B cell (primary cell): Measurements from ENCODE around the gene ZNF516. TPM values are rescaled to one million over a fixed set of nuclear protein-coding genes. Genes with fewer than 3 reads are reported as not detected.

Experiments used
- ATAC-seq: fragments of 200-7000 bp; cut with Tn5 transposase; one replicate; pipeline ENCODE4 v1.10.0; 2021; ENCODE audit warnings: low read depth, mild to moderate bottlenecking, moderate number of reproducible peaks, moderate library complexity
- CTCF ChIA-PET: fragments of 350-600 bp; sonication (Branson Sonifier 250); formaldehyde crosslinking; loops from one replicate; lab custom pipeline; 2021; ENCODE audit warnings: antibody characterized with exemption, inconsistent platforms; lab: Charles Lee
- POLR2A ChIA-PET: fragments of 350-600 bp; sonication (Branson Sonifier 250); formaldehyde crosslinking; loops from one replicate; lab custom pipeline; 2021; ENCODE audit warnings: antibody characterized with exemption; lab: Charles Lee
- DNase-seq: peaks from one replicate; pipeline ENCODE4 v3.0.0; 2013
- H2AFZ ChIP-seq: 2 replicates; pipeline ENCODE4 v1.6.1; 2012; ENCODE audit warnings: mild to moderate bottlenecking, low read depth, low read length; ENCODE audit not compliant: insufficient read depth, poor library complexity, severe bottlenecking
- H3K27ac ChIP-seq, 2 donors: 1 replicate in 1 of 2; 2 replicates in 1 of 2; pipeline ENCODE4 v1.5.1; 2012 to 2013; ENCODE audit warnings: low read length in 2 of 2, mild to moderate bottlenecking in 2 of 2, moderate library complexity in 1 of 2
- H3K27me3 ChIP-seq, 4 experiments: fragments of 200-600 bp in 1 of 4; sonication (generic) in 1 of 4; replicated peaks in 1 of 4; 1 replicate in 2 of 4; 2 replicates in 2 of 4; pipeline versions ENCODE4 v1.6.1 to v1.7.0; 2013 to 2016; ENCODE audit warnings: low read length in 3 of 4, mild to moderate bottlenecking in 2 of 4, mixed read lengths in 1 of 4, moderate library complexity in 1 of 4; ENCODE audit not compliant: insufficient read depth in 4 of 4, control insufficient read depth in 3 of 4; ENCODE audit errors: control extremely low read depth in 1 of 4
- H3K36me3 ChIP-seq, 2 experiments: replicated peaks in 1 of 2; 1 replicate in 1 of 2; 2 replicates in 1 of 2; pipeline versions ENCODE4 v1.6.1 to v1.7.1; 2013; ENCODE audit warnings: low read length in 1 of 2; ENCODE audit not compliant: insufficient read depth in 2 of 2, control insufficient read depth in 1 of 2; ENCODE audit errors: control extremely low read depth in 1 of 2, extremely low read depth in 1 of 2
- H3K4me1 ChIP-seq, 2 donors: fragments of 200-600 bp in 1 of 2; sonication (generic) in 1 of 2; 1 replicate in 1 of 2; 2 replicates in 1 of 2; pipeline versions ENCODE4 v1.5.1 to v1.6.1; 2013 to 2017; ENCODE audit warnings: low read length in 2 of 2; ENCODE audit not compliant: control insufficient read depth in 2 of 2, insufficient read depth in 2 of 2
- H3K4me2 ChIP-seq: replicated peaks from 2 replicates; pipeline ENCODE3; 2012; ENCODE audit warnings: mild to moderate bottlenecking, low read depth, low read length; ENCODE audit not compliant: poor library complexity, severe bottlenecking
- H3K4me3 ChIP-seq, 5 experiments: fragments of 200-600 bp in 1 of 5; sonication (generic) in 1 of 5; 1 replicate in 3 of 5; 2 replicates in 2 of 5; pipeline versions ENCODE4 v1.5.1 to v1.7.0; 2011 to 2016; ENCODE audit warnings: low read length in 4 of 5, mild to moderate bottlenecking in 4 of 5, low read depth in 2 of 5, control low read depth in 1 of 5, moderate library complexity in 1 of 5; ENCODE audit not compliant: insufficient read depth in 1 of 5; ENCODE audit errors: control extremely low read depth in 1 of 5, extremely low read depth in 1 of 5
- H3K79me2 ChIP-seq: fragments of 200-600 bp; sonication (generic); one replicate; pipeline ENCODE4 v1.6.0; 2016; ENCODE audit warnings: low read length; ENCODE audit not compliant: control insufficient read depth, insufficient read depth
- H3K9ac ChIP-seq: fragments of 200-600 bp; sonication (generic); 2 replicates; pipeline ENCODE4 v1.6.1; 2017; ENCODE audit warnings: mild to moderate bottlenecking, low read length, moderate library complexity
- H3K9me3 ChIP-seq, 3 donors: one replicate each; pipeline versions ENCODE4 v1.6.1 to v1.7.1; 2013; ENCODE audit warnings: low read length in 2 of 3; ENCODE audit not compliant: control insufficient read depth in 2 of 3, insufficient read depth in 1 of 3; ENCODE audit errors: control extremely low read depth in 1 of 3
- H4K20me1 ChIP-seq: 2 replicates; pipeline ENCODE4 v1.6.0; 2012; ENCODE audit warnings: mild to moderate bottlenecking, low read length; ENCODE audit not compliant: insufficient read depth, control insufficient read depth, poor library complexity, severe bottlenecking
- H3K27ac Mint-ChIP-seq: one replicate; pipeline ENCODE4 v1.8.0; 2021; ENCODE audit warnings: mixed read lengths
- H3K27me3 Mint-ChIP-seq: one replicate; pipeline ENCODE4 v1.8.0; 2021; ENCODE audit warnings: mixed read lengths
- H3K4me1 Mint-ChIP-seq: one replicate; pipeline ENCODE4 v1.8.0; 2021; ENCODE audit warnings: mixed read lengths
- H3K4me3 Mint-ChIP-seq: one replicate; pipeline ENCODE4 v1.8.0; 2021; ENCODE audit warnings: mixed read lengths
- H3K9me3 Mint-ChIP-seq: one replicate; pipeline ENCODE4 v1.8.0; 2022; ENCODE audit warnings: mixed read lengths; ENCODE audit not compliant: insufficient read depth
- CTCF ChIP-seq: fragments of 200-600 bp; IDR thresholded peaks from one replicate; pipeline ENCODE4 v1.8.0; 2022; ENCODE audit warnings: antibody characterized with exemption, mild to moderate bottlenecking
- EZH2 ChIP-seq: IDR thresholded peaks from 2 replicates; pipeline ENCODE4 v1.6.1; 2012; ENCODE audit warnings: borderline replicate concordance, low read depth, mild to moderate bottlenecking, moderate library complexity, low read length; ENCODE audit not compliant: insufficient read depth, poor library complexity, severe bottlenecking
- whole genome bisulfite sequencing: methylation state at CpG from one replicate; pipeline ENCODE4 v1.1.5; 2013; ENCODE audit warnings: missing lambda C conversion rate; ENCODE audit not compliant: insufficient coverage; 5-methylcytosine and 5-hydroxymethylcytosine counted together
- intact Hi-C: fragments of 100-400 bp; cut with micrococcal nuclease; formaldehyde crosslinking; loops from one replicate; pipeline ENCODE4 v1.10.0; 2022
- polyA plus RNA-seq: library from polyadenylated mRNA; depleted of rRNA; stranded (reverse); fragments of >200 nt; gene quantifications from 2 replicates; pipeline ENCODE4 v1.2.3, GENCODE V29; 2012
- total RNA-seq, 2 donors: library from RNA; stranded (reverse); fragments of 120-200 nt in 1 of 2; gene quantifications; 1 replicate in 1 of 2; 2 replicates in 1 of 2; pipeline versions ENCODE4 v1.2.3 to v1.2.4, GENCODE V29; 2013 to 2022

ZNF516 gene
- total and polyA plus RNA-seq, 2 donors (not counting 1 experiment from before 2014, with no cell fraction given): 6.7 to 27.1 TPM

- Mint-ChIP-seq H3K4me3 (no peak overlapping the region), H3K4me1 (peaks cover 23% of the 10 kb centered on the region), H3K27ac (no peak overlapping the region), H3K27me3 (no peaks in the 10 kb centered on the region), H3K9me3 (no peaks in the 10 kb centered on the region)
- no peak overlapping the region for H3K4me2 ChIP-seq
- H3K79me2 ChIP-seq: peaks cover 2% of the 10 kb centered on the region
- intact Hi-C loops: no loop called here
- ChIA-PET CTCF (interaction anchor here (0.7 kb wide), 1 partner anchor 599 kb away, joined by 8 read pairs; no protein-coding TSS in a partner anchor), POLR2A (no interaction called here)
- H3K27ac ChIP-seq: no peak overlapping the region
- no peaks in the 10 kb centered on the region for H3K27me3 ChIP-seq
- H2AFZ ChIP-seq: no peak overlapping the region
- H3K36me3 ChIP-seq: peaks cover 0 to 6% of the 10 kb centered on the region in 2 experiments
- H3K4me1 ChIP-seq: peaks cover 16 to 17% of the 10 kb centered on the region in 2 donors
- ATAC-seq: no peak
- WGBS: 96% methylated on average over 26 of the region's 27 CpGs
- peaks cover 0 to 3% (median 0%) of the 10 kb centered on the region in 3 donors for H3K9me3 ChIP-seq
- no peak overlapping the region for H3K4me3 ChIP-seq
- DNase-seq: no peak
- TF ChIP-seq EZH2 (no peak), CTCF (no peak)
- H3K9ac ChIP-seq: no peak overlapping the region
- peaks cover under 1% of the 10 kb centered on the region for H4K20me1 ChIP-seq
Observed at GRCh38 chr18:76376668-76377358, 118.2 kb downstream of the ZNF516 start.

- TF ChIP-seq EZH2 (no peak), CTCF (no peak)
- CTCF ChIA-PET: interaction anchor here (0.7 kb wide), 1 partner anchor 599 kb away, joined by 8 read pairs; no protein-coding TSS in a partner anchor
- H3K9ac ChIP-seq: no peak overlapping the region
- peaks cover 16 to 17% of the 10 kb centered on the region in 2 donors for H3K4me1 ChIP-seq
- no peak overlapping the region for H3K27ac Mint-ChIP-seq
- no peaks in the 10 kb centered on the region for H3K27me3 ChIP-seq
- H3K27ac ChIP-seq: no peak overlapping the region
- WGBS: 85% methylated on average over 2 of the region's 2 CpGs
- H4K20me1 ChIP-seq: peaks cover 4% of the 10 kb centered on the region
- intact Hi-C loops: no loop called here
- no peaks in the 10 kb centered on the region for H3K9me3 Mint-ChIP-seq
- H3K79me2 ChIP-seq: peaks cover 2% of the 10 kb centered on the region
- peaks cover 23% of the 10 kb centered on the region for H3K4me1 Mint-ChIP-seq
- no peak for DNase-seq
- peaks cover 0 to 6% of the 10 kb centered on the region in 2 experiments for H3K36me3 ChIP-seq
- no peak overlapping the region for H3K4me2 ChIP-seq
- peaks cover 0 to 3% (median 0%) of the 10 kb centered on the region in 3 donors for H3K9me3 ChIP-seq
- no peaks in the 10 kb centered on the region for H3K27me3 Mint-ChIP-seq
- no peak overlapping the region for H3K4me3 ChIP-seq
- no peak for ATAC-seq
- no peak overlapping the region for H3K4me3 Mint-ChIP-seq
- POLR2A ChIA-PET: no interaction called here
- no peak overlapping the region for H2AFZ ChIP-seq
Observed at GRCh38 chr18:76376225-76376624, 118.8 kb downstream of the ZNF516 start.
